Epithelial cell of proximal tubule (primary cell): ENCODE results near the gene SYT1. TPM values are rescaled to one million over a fixed set of nuclear protein-coding genes. Genes with fewer than 3 reads are reported as not detected.

Experiments
- DNase-seq: peaks from one replicate; pipeline ENCODE4 v3.0.0-alpha.2; 2011; ENCODE audit warnings: low read depth
- H3K4me3 ChIP-seq: 2 replicates; pipeline ENCODE4 v1.5.1; 2011; ENCODE audit warnings: low read depth, mild to moderate bottlenecking, low read length
- CTCF ChIP-seq: conservative IDR thresholded peaks from 2 replicates; pipeline ENCODE4 v1.5.1; 2012; ENCODE audit warnings: low read depth, mild to moderate bottlenecking, low read length
- total RNA-seq: library from RNA; depleted of rRNA; stranded (reverse); fragments of >200 nt; gene quantifications from 2 replicates; pipeline ENCODE4 v1.2.3, GENCODE V29; 2015

Gene SYT1
- total RNA-seq, 1 donor from 2014 or later = 2.0 TPM

GRCh38 chr12:78888568-78888967 lies 24.0 kb downstream of the SYT1 start:
- no peak overlapping the region for H3K4me3 ChIP-seq
- TF ChIP-seq CTCF = no peak
- DNase-seq = no peak

DNA sequence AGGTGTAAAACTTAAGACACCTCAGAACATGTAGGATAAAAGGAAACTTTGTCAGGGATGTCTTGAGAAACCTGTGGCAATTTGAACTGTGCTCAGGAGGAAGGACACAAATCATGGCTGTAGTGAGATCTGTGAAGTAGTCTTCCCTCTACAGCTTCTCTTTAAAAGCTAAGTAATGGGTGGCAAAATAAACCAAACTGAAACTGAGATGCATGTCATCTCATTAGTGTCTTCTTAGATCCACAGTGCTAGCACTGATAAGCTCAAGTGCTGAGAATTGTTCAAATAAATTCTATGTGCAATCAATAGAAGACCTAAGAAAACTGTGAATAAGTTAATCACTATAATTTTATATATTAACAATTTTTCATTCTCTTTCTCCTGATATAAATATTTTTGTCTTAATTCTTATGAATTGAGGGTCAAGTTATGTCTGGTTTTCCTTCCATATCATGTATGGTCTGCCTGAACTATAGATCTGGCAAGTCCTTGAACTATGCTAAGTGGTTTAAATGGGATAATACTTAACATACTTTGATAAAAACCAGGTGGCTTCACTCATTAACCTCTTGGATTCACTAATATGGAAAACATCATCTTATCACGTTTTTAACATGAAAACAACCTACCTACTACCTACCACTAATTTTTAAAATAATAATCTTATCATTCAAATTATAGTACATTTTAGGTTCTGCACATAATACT lies 27.2 kb downstream of the SYT1 start:
- DNase-seq = no peak
- TF ChIP-seq CTCF = no peak
- no peak overlapping the region for H3K4me3 ChIP-seq

DNA sequence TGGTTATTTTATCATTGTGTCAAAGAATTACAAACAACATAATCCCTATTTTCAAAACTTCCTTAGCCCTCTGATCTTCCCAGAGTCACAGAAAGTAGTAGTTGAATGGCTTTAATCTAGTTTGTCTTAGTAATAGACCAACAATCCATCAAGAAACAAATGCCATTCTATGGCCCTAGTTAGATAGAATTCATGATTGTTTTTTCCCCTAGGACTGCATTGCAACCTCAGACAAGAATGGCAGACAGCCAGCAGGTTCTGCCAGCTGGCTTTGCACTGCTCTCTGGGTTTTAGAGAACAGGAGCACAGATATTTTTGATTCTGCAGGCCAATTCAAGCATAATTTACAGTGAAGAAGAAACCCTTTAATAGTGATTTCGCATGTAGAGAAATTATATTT lies 33.8 kb downstream of the SYT1 start:
- H3K4me3 ChIP-seq = no peak overlapping the region
- TF ChIP-seq CTCF = no peak
- no peak for DNase-seq

DNA sequence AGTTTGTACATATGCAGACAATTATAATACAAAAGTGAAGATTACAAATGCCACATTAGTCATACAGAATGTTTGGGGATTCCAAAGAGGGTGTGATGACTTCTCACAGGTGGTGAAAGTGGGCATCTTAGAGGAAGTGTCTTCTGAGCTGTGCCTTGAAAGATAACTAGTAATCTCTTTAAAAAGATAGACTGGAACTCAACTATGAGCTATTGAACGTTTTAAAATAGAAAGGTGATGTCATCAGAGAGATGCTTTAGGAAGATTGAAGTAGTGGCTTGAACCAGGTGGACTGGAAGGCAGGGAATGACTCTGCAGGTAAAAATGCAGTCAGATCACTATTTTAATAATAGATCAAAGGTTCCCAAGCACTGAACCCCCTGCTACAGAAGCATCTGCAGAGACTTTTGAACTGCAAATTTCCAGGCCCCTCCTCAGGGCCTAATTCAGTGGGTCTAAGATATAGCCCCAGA lies 50.3 kb downstream of the SYT1 start:
- TF ChIP-seq CTCF = no peak
- DNase-seq = no peak
- H3K4me3 ChIP-seq = no peak overlapping the region

GRCh38 chr12:78916845-78917480 lies 52.4 kb downstream of the SYT1 start:
- no peak for TF ChIP-seq CTCF
- H3K4me3 ChIP-seq = no peak overlapping the region
- no peak for DNase-seq

DNA sequence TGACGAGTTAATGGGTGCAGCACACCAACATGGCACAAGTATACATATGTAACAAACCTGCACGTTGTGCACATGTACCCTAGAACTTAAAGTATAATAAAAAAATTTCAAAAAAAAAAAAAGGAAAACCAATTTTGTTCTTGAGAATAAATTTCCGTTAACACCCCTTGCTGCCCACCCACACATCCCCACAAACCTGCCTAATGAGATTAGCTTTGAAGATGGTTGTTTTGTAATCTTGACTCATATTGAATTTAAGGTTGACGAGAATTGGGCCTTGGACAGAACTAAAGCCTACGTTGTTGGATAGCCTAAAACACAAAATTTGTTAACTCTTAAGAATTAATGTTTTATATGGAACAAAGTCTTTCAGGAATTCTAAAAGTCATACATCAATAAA lies 52.9 kb downstream of the SYT1 start:
- H3K4me3 ChIP-seq = no peak overlapping the region
- no peak for TF ChIP-seq CTCF
- no peak for DNase-seq

GRCh38 chr12:78918268-78918667 lies 53.7 kb downstream of the SYT1 start:
- DNase-seq = no peak
- no peak overlapping the region for H3K4me3 ChIP-seq
- no peak for TF ChIP-seq CTCF
